22Rv1 (cell line): ENCODE results near the gene BORCS5.

Source experiments
- ZFX ChIP-seq: fragments of 450-650 bp; IDR thresholded peaks from 2 replicates; pipeline ENCODE4 v1.6.1; 2017; ENCODE audit warnings: antibody characterized with exemption, borderline replicate concordance
- TF ChIP-seq, protein P1 (sequence below): fragments of 450-650 bp; IDR thresholded peaks from 2 replicates; pipeline ENCODE4 v1.5.1; 2017; ENCODE audit warnings: mild to moderate bottlenecking

DNA sequence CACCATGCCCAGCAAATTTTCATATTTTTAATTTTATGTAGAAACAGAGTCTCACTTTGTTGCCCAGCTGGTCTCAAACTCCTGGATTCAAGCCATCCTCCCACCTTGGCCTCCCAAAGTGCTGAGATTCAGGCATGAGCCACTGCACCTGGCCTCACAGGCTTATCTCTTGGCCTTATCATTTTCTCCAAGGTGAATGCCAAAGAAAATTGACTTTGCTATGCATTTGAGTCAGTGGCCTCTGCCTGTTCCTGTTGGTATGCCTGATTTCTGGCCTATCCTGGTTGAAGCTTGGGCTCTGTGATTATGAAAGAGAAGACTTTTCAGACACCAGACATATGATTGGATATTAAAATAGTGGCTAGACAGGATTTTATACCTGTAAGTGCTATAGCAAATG is 41.0 kb upstream of the BORCS5 start:
- TF ChIP-seq, protein P1, sequence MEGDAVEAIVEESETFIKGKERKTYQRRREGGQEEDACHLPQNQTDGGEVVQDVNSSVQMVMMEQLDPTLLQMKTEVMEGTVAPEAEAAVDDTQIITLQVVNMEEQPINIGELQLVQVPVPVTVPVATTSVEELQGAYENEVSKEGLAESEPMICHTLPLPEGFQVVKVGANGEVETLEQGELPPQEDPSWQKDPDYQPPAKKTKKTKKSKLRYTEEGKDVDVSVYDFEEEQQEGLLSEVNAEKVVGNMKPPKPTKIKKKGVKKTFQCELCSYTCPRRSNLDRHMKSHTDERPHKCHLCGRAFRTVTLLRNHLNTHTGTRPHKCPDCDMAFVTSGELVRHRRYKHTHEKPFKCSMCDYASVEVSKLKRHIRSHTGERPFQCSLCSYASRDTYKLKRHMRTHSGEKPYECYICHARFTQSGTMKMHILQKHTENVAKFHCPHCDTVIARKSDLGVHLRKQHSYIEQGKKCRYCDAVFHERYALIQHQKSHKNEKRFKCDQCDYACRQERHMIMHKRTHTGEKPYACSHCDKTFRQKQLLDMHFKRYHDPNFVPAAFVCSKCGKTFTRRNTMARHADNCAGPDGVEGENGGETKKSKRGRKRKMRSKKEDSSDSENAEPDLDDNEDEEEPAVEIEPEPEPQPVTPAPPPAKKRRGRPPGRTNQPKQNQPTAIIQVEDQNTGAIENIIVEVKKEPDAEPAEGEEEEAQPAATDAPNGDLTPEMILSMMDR: no peak
- no peak for TF ChIP-seq ZFX
